ENCODE data around the gene PCDHGB1. TPM values are rescaled to one million over a fixed set of nuclear protein-coding genes. Genes with fewer than 3 reads are reported as not detected.
"Not testable (repeated sequence)": the region's sequence is repeated elsewhere in the genome, so short reads cannot be mapped to it uniquely, and the experiment has no call there.

The PCDHGB1 gene
- polyA plus RNA-seq, 1 experiment, result 2.2 TPM

DNA sequence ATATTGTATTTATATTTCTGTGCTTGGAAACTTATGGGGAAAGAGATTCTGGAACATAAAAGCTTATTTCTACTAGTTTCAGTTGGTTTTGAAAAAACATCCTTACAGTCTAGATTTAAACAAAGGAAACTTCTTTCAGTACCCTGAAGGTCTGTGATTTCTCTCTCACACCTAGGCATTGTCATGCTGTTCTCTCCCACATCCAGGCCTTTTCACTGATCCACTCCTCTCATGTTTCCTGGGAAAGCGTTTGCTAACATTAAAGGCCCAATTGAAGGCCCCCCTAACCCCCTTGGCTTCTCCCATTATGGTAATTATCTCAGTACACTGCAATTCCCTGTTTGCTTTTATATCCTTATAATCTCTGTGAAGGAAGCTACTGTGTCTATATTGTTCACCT lies 7.1 kb upstream of the PCDHGB1 start:
- Histone ChIP-seq H3K27me3 (ENCODE audit: control insufficient read depth, insufficient read depth, low read length) (no peaks in the 10 kb centered on the region), H3K36me3 (ENCODE audit: control insufficient read depth, insufficient read depth, low read length) (no peaks in the 10 kb centered on the region), H3K4me3 (ENCODE audit: low read depth, low read length) (no peak overlapping the region)
- CTCF ChIA-PET, result interaction anchor here (0.5 to 3.4 kb wide), 10 partner anchors 10 to 220 kb away, joined by 3 to 17 read pairs (median 6); partner anchors contain the start of genes PCDHGA1, PCDHGA4, PCDHGB2 and TAF7
- TF ChIP-seq, protein P1, sequence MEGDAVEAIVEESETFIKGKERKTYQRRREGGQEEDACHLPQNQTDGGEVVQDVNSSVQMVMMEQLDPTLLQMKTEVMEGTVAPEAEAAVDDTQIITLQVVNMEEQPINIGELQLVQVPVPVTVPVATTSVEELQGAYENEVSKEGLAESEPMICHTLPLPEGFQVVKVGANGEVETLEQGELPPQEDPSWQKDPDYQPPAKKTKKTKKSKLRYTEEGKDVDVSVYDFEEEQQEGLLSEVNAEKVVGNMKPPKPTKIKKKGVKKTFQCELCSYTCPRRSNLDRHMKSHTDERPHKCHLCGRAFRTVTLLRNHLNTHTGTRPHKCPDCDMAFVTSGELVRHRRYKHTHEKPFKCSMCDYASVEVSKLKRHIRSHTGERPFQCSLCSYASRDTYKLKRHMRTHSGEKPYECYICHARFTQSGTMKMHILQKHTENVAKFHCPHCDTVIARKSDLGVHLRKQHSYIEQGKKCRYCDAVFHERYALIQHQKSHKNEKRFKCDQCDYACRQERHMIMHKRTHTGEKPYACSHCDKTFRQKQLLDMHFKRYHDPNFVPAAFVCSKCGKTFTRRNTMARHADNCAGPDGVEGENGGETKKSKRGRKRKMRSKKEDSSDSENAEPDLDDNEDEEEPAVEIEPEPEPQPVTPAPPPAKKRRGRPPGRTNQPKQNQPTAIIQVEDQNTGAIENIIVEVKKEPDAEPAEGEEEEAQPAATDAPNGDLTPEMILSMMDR (IDR thresholded peaks at IDR 0.05; ENCODE audit: insufficient read depth, low read depth, low read length), result no peak
- POLR2A ChIA-PET, result no interaction called here
- no peak for DNase-seq (ENCODE audit: low read depth)

DNA sequence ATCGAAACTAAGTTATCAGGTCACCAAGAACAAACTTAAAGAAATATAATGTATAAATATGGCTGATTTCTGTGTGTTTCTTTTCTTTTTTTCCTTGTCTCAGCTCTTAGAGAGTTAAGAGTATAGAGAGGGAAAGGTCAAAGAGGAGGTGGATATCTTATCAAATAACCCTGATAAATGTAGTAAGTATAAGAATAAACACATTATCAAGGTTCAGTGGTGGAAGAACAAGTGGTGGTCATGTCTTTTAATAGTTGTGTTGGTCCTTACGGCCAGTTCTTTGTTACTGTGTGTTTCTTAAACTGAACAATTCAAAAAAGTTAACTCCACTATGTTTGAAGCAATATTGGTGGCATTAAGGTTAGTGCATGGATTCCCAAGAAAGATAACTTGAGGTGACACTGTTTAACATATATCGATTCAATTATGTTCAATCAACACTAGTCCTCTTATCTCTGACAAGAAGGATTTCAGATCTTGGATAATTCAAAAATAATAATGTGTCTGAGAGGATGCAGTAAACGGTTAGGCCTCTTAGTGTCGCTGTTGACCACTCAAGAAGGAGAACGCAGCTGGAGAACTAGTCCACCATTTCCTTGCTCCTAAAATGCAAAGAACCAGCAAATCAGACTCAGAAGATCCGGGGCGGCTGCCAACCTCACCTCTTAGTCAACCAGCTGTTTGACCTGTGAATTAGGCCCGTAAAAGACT lies 6.5 kb upstream of the PCDHGB1 start, which contains the start of gene PCDHGA3:
Gene PCDHGA3 (plus strand): TSS at position 588 of the 711 bp plus-strand sequence. CDS start 205 bp downstream, outside the sequence.
- ChIA-PET CTCF (interaction anchor here (0.8 to 3.4 kb wide), 14 partner anchors 9 to 224 kb away, joined by 3 to 17 read pairs (median 6); partner anchors contain the start of genes PCDHGA1, PCDHGA12, PCDHGA4 and PCDHGB2), POLR2A (no interaction called here)
- peak within 1 kb of the TSS; percentile 18 for H3K4me3 ChIP-seq (ENCODE audit: low read depth, low read length)
- TF ChIP-seq, protein P1 (IDR thresholded peaks at IDR 0.05; ENCODE audit: insufficient read depth, low read depth, low read length), result peak; percentile 42; the same call in 1 of the 2 replicates
- H3K36me3 ChIP-seq (ENCODE audit: control insufficient read depth, insufficient read depth, low read length), result no peaks in the 10 kb centered on the region
- H3K27me3 ChIP-seq (ENCODE audit: control insufficient read depth, insufficient read depth, low read length), result no peaks in the 10 kb centered on the region
- no peak for DNase-seq (ENCODE audit: low read depth)

DNA sequence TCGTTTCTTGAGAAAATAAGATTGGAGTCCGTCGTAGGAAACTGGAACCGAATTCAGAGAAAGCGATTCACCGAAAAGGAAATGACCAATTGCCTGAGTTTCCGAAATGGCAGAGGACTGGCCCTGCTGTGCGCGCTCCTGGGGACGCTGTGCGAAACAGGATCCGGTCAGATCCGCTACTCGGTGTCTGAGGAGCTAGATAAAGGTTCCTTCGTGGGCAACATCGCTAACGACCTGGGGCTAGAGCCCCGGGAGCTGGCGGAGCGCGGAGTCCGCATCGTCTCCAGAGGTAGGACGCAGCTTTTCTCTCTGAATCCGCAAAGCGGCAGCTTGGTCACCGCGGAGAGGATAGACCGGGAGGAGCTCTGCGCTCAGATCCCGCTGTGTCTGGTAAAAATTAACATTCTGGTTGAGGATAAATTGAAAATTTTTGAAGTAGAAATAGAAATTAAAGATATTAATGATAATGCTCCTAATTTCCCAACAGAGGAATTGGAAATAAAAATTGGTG lies 5.9 kb upstream of the PCDHGB1 start:
- Histone ChIP-seq H3K4me3 (ENCODE audit: low read depth, low read length) (peak overlapping the region; percentile 18), H3K36me3 (ENCODE audit: control insufficient read depth, insufficient read depth, low read length) (no peaks in the 10 kb centered on the region), H3K27me3 (ENCODE audit: control insufficient read depth, insufficient read depth, low read length) (no peaks in the 10 kb centered on the region)
- TF ChIP-seq, protein P1 (IDR thresholded peaks at IDR 0.05; ENCODE audit: insufficient read depth, low read depth, low read length), result no peak
- ChIA-PET POLR2A (no interaction called here), CTCF (interaction anchor here (0.6 to 3.4 kb wide), 13 partner anchors 9 to 223 kb away, joined by 3 to 17 read pairs (median 8); partner anchors contain the start of genes PCDHGA1, PCDHGA12, PCDHGA4 and PCDHGB3)
- no peak for DNase-seq (ENCODE audit: low read depth)

DNA sequence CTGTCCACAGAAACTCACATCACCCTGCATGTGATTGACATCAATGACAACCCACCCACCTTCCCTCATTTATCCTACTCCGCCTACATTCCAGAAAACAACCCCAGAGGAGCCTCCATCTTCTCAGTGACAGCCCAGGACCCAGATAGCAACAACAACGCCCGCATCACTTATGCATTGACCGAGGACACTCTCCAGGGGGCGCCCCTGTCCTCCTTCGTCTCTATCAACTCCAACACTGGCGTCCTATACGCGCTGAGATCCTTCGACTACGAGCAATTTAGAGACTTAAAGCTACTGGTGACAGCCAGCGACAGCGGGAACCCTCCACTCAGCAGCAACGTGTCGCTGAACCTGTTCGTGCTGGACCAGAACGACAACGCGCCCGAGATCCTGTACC lies 4.6 kb upstream of the PCDHGB1 start:
- ChIA-PET POLR2A (no interaction called here), CTCF (no interaction called here)
- no peaks in the 10 kb centered on the region for H3K36me3 ChIP-seq (ENCODE audit: control insufficient read depth, insufficient read depth, low read length)
- no peaks in the 10 kb centered on the region for H3K27me3 ChIP-seq (ENCODE audit: control insufficient read depth, insufficient read depth, low read length)
- H3K4me3 ChIP-seq (ENCODE audit: low read depth, low read length), result no peak overlapping the region
- no peak for DNase-seq (ENCODE audit: low read depth)
- TF ChIP-seq, protein P1 (IDR thresholded peaks at IDR 0.05; ENCODE audit: insufficient read depth, low read depth, low read length), result no peak

DNA sequence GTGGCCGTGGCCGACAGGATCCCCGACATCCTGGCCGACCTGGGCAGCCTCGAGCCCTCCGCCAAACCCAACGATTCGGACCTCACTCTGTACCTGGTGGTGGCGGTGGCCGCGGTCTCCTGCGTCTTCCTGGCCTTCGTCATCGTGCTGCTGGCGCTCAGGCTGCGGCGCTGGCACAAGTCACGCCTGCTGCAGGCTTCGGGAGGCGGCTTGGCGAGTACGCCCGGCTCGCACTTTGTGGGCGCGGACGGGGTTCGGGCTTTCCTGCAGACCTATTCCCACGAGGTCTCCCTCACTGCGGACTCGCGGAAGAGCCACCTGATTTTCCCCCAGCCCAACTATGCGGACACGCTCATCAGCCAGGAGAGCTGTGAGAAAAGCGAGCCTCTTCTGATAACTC lies 3.9 kb upstream of the PCDHGB1 start:
- CTCF ChIA-PET, result interaction anchor here (1.2 kb wide), 1 partner anchor 9 kb away, joined by 4 read pairs; the partner anchor contains the start of gene PCDHGA4

More for the DNA sequence above, 3.9 kb upstream of the PCDHGB1 start:
- POLR2A ChIA-PET; H3K36me3 ChIP-seq (ENCODE audit: control insufficient read depth, insufficient read depth, low read length); DNase-seq (ENCODE audit: low read depth); H3K4me3 ChIP-seq (ENCODE audit: low read depth, low read length); H3K27me3 ChIP-seq (ENCODE audit: control insufficient read depth, insufficient read depth, low read length): not testable (repeated sequence)
